Measurements from ENCODE around the gene F2RL3. TPM values are rescaled to one million over a fixed set of nuclear protein-coding genes. Genes with fewer than 3 reads are reported as not detected.

F2RL3 gene
- total and polyA plus RNA-seq, 12 donors: 0.13 to 8.3 (median 1.3) TPM

DNA sequence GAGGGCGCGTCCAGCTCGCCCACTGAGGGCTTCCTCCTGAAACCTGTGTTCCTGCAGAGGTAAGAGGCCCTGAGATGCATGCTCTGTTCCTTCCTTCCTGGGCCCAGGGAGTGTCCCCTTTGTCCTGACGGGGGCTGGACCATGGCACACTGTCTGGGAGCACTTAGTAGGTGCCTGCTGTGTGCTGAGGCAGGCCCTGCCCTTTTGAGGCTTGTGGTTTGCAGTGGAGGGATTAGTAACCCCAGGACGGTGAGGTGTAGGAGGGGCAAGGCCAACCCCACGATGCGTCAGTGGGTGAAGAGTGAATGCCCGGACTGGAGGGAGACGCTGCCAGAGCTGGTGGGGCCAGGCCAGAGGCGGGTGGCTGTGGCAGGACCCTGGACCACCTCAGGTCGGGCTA, 11.2 kb upstream of the F2RL3 start:
- Histone ChIP-seq H3K9me3 (peaks cover 0 to 24% (median 16%) of the 10 kb centered on the region in 11 donors), H3K27me3 (no peaks in the 10 kb centered on the region), H3K36me3 (peaks cover 0 to 66% (median 51%) of the 10 kb centered on the region in 9 donors), H3K4me3 (no peak overlapping the region), H3K27ac (peak overlapping the region in 6 of 10 donors; percentile 36 to 74 (median 56)), H3K4me1 (peaks cover 3 to 41% (median 20%) of the 10 kb centered on the region in 9 donors)
- intact Hi-C loops (cut with DNase I): no loop called here
- WGBS, 2 donors: 86 to 93% methylated on average over 11 of the region's 11 CpGs
- TF ChIP-seq, protein P1, sequence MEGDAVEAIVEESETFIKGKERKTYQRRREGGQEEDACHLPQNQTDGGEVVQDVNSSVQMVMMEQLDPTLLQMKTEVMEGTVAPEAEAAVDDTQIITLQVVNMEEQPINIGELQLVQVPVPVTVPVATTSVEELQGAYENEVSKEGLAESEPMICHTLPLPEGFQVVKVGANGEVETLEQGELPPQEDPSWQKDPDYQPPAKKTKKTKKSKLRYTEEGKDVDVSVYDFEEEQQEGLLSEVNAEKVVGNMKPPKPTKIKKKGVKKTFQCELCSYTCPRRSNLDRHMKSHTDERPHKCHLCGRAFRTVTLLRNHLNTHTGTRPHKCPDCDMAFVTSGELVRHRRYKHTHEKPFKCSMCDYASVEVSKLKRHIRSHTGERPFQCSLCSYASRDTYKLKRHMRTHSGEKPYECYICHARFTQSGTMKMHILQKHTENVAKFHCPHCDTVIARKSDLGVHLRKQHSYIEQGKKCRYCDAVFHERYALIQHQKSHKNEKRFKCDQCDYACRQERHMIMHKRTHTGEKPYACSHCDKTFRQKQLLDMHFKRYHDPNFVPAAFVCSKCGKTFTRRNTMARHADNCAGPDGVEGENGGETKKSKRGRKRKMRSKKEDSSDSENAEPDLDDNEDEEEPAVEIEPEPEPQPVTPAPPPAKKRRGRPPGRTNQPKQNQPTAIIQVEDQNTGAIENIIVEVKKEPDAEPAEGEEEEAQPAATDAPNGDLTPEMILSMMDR (IDR thresholded peaks at IDR 0.05): no peak
- DNase-seq (no peak), ATAC-seq (peak in 1 of 8 donors; percentile 12)

DNA sequence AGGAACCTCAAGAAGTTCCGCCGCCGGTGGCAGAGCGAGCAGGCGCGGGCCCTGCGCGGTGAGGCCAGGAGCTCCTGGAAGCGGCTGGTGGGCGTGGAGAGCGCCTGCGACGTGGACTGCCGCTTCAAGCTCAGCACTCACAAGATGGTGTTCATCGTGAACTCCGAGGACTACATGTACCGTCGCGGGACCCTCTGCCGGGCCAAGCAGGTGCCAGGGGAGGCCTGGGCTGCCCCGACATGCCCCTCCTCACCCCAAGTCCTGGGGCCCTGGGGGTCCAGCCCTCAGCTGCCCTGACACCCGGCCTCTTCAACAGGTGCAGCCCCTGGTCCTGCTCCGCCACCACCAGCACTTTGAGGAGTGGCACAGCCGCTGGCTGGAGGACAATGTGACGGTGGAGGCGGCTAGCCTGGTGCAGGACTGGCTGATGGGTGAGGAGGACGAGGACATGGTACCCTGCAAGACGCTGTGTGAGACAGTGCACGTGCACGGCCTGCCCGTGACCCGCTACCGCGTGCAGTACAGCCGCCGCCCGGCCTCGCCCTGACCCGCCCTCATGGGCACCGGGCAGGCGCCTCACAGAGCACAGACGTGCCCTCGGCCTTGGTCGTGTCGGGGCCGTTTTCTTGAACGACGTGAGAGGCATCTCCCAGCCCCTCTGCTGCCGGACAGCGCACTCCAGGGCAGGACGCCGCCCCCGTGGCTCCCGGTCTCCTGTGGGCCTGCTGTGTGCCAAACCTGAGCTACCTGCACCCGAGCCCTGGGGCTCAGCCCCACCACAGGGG, 10.4 kb upstream of the F2RL3 start:
- Histone ChIP-seq H3K9me3 (peaks cover 0 to 32% (median 17%) of the 10 kb centered on the region in 11 donors), H3K4me3 (no peak overlapping the region), H3K27me3 (no peaks in the 10 kb centered on the region), H3K4me1 (peaks cover 0 to 33% (median 14%) of the 10 kb centered on the region in 9 donors), H3K27ac (peak overlapping the region in 1 of 10 donors; percentile 74), H3K36me3 (peaks cover 0 to 58% (median 46%) of the 10 kb centered on the region in 9 donors)
- ATAC-seq (peak in 1 of 8 donors; percentile 19), DNase-seq (no peak)
- TF ChIP-seq, protein P1 (IDR thresholded peaks at IDR 0.05): no peak
- WGBS, 2 donors: 96 to 97% methylated on average over 55 of the region's 55 CpGs
- intact Hi-C loops (cut with DNase I): no loop called here

DNA sequence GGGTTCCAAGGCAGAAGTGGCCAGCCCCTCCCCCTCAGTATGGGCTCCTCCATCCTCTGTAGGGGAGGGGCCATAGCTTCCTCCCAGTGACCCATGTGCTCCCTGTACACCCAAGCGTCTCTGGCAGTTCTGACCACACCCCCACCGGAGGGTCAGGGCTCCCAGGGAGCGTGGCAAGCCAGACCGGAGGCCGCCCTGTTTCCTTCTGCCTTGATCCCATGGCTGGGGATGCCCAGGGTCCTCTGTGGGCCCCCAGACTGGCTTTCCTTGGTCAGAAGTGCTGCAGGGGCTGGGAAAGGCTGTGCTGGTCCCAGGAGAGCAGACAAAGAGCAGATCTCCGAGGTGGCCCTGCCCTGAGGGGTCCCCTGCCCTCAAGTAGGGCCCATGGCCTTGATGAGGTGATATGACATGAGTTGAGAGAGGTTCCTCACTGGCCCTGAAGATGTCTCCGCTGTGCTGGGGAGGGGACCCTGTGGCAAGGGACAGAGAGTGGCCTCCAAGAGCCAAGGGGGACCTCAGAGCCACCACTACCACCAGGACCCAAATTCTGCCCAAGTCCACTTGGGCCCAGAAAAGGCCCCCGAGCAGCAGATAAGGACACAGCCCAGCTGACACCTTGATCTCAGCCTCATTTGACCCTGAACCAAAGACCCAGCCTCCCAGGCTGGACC, 7.8 kb upstream of the F2RL3 start:
- peak in 1 of 8 donors; percentile 19 for ATAC-seq
- Histone ChIP-seq H3K36me3 (peaks cover 0 to 50% (median 39%) of the 10 kb centered on the region in 9 donors), H3K9me3 (peaks cover 0 to 37% (median 17%) of the 10 kb centered on the region in 11 donors), H3K27ac (no peak overlapping the region), H3K4me3 (no peak overlapping the region), H3K27me3 (no peaks in the 10 kb centered on the region), H3K4me1 (peaks cover 0 to 27% (median 16%) of the 10 kb centered on the region in 9 donors)
- TF ChIP-seq, protein P1 (IDR thresholded peaks at IDR 0.05): no peak
- 89 to 90% methylated on average over 8 of the region's 8 CpGs for WGBS, 2 donors
- intact Hi-C loops (cut with DNase I): loop anchor here in 1 of 10 donors (10.0 kb wide), 1 partner anchor 106 kb away; no protein-coding TSS in a partner anchor
- no peak for DNase-seq

DNA sequence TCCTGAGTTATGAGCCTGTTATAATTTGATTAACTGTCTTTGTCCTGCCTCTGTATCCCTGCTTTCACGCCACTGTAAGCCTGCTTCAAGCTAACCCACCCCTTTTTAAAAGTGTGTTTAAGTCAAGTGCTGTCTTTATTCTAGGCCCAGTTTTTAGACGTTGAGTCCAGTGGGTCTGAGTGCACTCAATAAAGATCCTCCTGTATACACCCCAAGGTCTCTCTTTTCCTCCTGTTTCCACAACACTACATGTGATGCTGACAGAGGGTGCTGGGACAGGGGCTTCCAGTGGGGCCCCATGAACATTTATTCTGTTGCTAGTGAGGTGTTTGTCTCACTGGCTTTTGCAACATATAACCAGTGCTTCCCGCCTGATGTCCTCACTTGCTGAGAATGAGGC, 6.7 kb upstream of the F2RL3 start:
- DNase-seq: no peak
- Histone ChIP-seq H3K9me3 (peaks cover 0 to 37% (median 17%) of the 10 kb centered on the region in 11 donors), H3K36me3 (peaks cover 0 to 39% (median 29%) of the 10 kb centered on the region in 9 donors), H3K27ac (no peak overlapping the region), H3K4me3 (no peak overlapping the region), H3K27me3 (peaks cover 0 to under 1% (median 0%) of the 10 kb centered on the region in 7 donors), H3K4me1 (peaks cover 0 to 25% (median 15%) of the 10 kb centered on the region in 9 donors)
- 94 to 95% methylated on average over 3 of the region's 3 CpGs for WGBS, 2 donors
- intact Hi-C loops (cut with DNase I): loop anchor here in 1 of 10 donors (10.0 kb wide), 1 partner anchor 107 kb away; no protein-coding TSS in a partner anchor
- TF ChIP-seq, protein P1 (IDR thresholded peaks at IDR 0.05): no peak
- ATAC-seq: no peak

All from heart right ventricle (tissue), 16 donors.